NCI-H774 (cell line): ENCODE results near the gene BNIPL.

Experiments used
- DNase-seq: peaks from one replicate; lab custom pipeline; 2025; lab: John Stamatoyannopoulos, UW

Gene BNIPL

GRCh38 chr1:151058692-151059091 lies 22.3 kb downstream of the BNIPL start:
- DNase-seq, result no peak

GRCh38 chr1:151059109-151060006 lies 23.0 kb downstream of the BNIPL start, which contains the start of gene CDC42SE1:
Gene CDC42SE1 (minus strand): TSS chr1:151059622. CDS start chr1:151055730, 3,892 bp downstream.
- DNase-seq, result peak; percentile 72

GRCh38 chr1:151060007-151060656 lies 23.7 kb downstream of the BNIPL start, which contains the start of gene MLLT11:
Gene MLLT11 (plus strand): TSS chr1:151060397. CDS start chr1:151067225, 6,828 bp downstream.
- DNase-seq, result peak; percentile 66

- peak; percentile 39 for DNase-seq
Observed at GRCh38 chr1:151060657-151061421, 24.5 kb downstream of the BNIPL start.

- DNase-seq, result no peak
Observed at GRCh38 chr1:151061704-151062103, 25.3 kb downstream of the BNIPL start.

GRCh38 chr1:151062741-151063371 lies 26.5 kb downstream of the BNIPL start:
- no peak for DNase-seq

GRCh38 chr1:151065089-151065645 lies 28.8 kb downstream of the BNIPL start:
- DNase-seq, result no peak

GRCh38 chr1:151067185-151067584 lies 30.8 kb downstream of the BNIPL start:
- no peak for DNase-seq

GRCh38 chr1:151069103-151069486 lies 32.7 kb downstream of the BNIPL start:
- DNase-seq, result no peak

- peak; percentile 91 for DNase-seq
Observed at GRCh38 chr1:151070474-151071276, 34.3 kb downstream of the BNIPL start, which contains the start of gene GABPB2. Gene GABPB2 (plus strand): TSS chr1:151070761. CDS start chr1:151088190, 17,429 bp downstream.

GRCh38 chr1:151072224-151072623 lies 35.8 kb downstream of the BNIPL start:
- DNase-seq, result no peak

- no peak for DNase-seq
Observed at GRCh38 chr1:151085953-151086559, 49.7 kb downstream of the BNIPL start.
